Adrenal gland (tissue), 12 donors: ENCODE data around the gene ICAM4. TPM values are rescaled to one million over a fixed set of nuclear protein-coding genes. Genes with fewer than 3 reads are reported as not detected.

Experiments used
- DNase-seq, 7 donors: peaks; one replicate each; pipeline ENCODE4 v3.0.0-alpha.2; 2019 to 2020
- H3K27ac ChIP-seq, 5 donors: fragments of 200-600 bp; sonication (generic) in 4 of 5; 1 replicate in 3 of 5; 2 replicates in 2 of 5; pipeline versions ENCODE4 v1.5.1 to v1.8.0; 2016 to 2020; ENCODE audit warnings: mild to moderate bottlenecking in 1 of 5
- H3K27me3 ChIP-seq: fragments of 200-600 bp; 2 replicates; pipeline ENCODE4 v1.8.0; 2021
- H3K36me3 ChIP-seq, 2 donors: fragments of 200-600 bp; replicated peaks in 1 of 2; 1 replicate in 1 of 2; 2 replicates in 1 of 2; pipeline versions ENCODE4 v1.5.1 to v1.8.0; 2018 to 2022
- H3K4me1 ChIP-seq, 2 donors: fragments of 200-600 bp; replicated peaks in 1 of 2; 1 replicate in 1 of 2; 2 replicates in 1 of 2; pipeline versions ENCODE4 v1.5.1 to v1.8.0; 2018 to 2021
- H3K4me3 ChIP-seq, 4 donors: fragments of 200-600 bp; sonication (generic) in 3 of 4; one replicate each; pipeline ENCODE4 v1.5.1; 2016 to 2018
- H3K9me3 ChIP-seq, 3 donors: fragments of 200-600 bp; sonication (generic) in 1 of 3; replicated peaks in 1 of 3; 1 replicate in 2 of 3; 2 replicates in 1 of 3; pipeline versions ENCODE4 v1.5.1 to v1.8.0; 2016 to 2021
- CTCF ChIP-seq, 6 experiments: fragments of 450-650 bp in 4 of 6; fragments of 200-600 bp in 2 of 6; sonication (generic) in 1 of 6; IDR thresholded peaks; 1 replicate in 5 of 6; 2 replicates in 1 of 6; pipeline versions ENCODE4 v1.5.1 to v1.8.0; 2016 to 2021; ENCODE audit warnings: antibody characterized with exemption in 6 of 6, mild to moderate bottlenecking in 2 of 6, moderate library complexity in 1 of 6
- POLR2A ChIP-seq, 2 donors: fragments of 450-650 bp; IDR thresholded peaks; one replicate each; pipeline ENCODE4 v1.6.1; 2017; ENCODE audit warnings: antibody characterized with exemption in 2 of 2, mild to moderate bottlenecking in 2 of 2, moderate library complexity in 1 of 2
- WGBS, 4 donors: extraction: QIAGEN DNeasy Blood & Tissue Kit in 2 of 4; methylation state at CpG; one replicate each; pipeline versions ENCODE4 v1.1.5 to v1.1.7; 2013 to 2017; 5-methylcytosine and 5-hydroxymethylcytosine counted together
- intact Hi-C, 2 donors: fragments of 100-400 bp; cut with DNase I; formaldehyde crosslinking; loops; one replicate each; pipeline versions ENCODE4 v1.14.1 to v1.15.0; 2022 to 2023
- polyA plus RNA-seq, 3 donors: library from polyadenylated mRNA; stranded (reverse); fragments of 200-250 nt in 2 of 3; fragments of 350-450 nt in 1 of 3; fragmentation: Illumina TruSeq in 1 of 3; extraction: RNeasy Lipid Tissue Mini Kit (QIAGEN cat#74804) in 1 of 3; gene quantifications; one replicate each; pipeline ENCODE4 v1.2.3, GENCODE V29; 2013 to 2014
- total RNA-seq, 9 donors: library from RNA; depleted of rRNA in 4 of 9; stranded (reverse); fragments of >200 nt in 4 of 9; fragments of 120-200 nt in 1 of 9; fragmentation: NEBNext Ultra II Directional in 1 of 9; extraction: Animal tissue kit (Norgen Biotek cat#: 25700) in 1 of 9; gene quantifications; one replicate each; pipeline versions ENCODE4 v1.1.0 to v1.2.4, GENCODE V29; 2013 to 2023
- donor health status: healthy with polysubstance abuse.
- donor health status: Bipolar disorder and iron deficiency.
- donor health status: DM: yes; HTN: yes; CAD: no.
- donor health status: DM: no; HTN: no; CAD: no.
- donor health status: DM: no; HTN: no; CAD: no.
- donor health status: DM: yes; HTN: yes; CAD: no.

ICAM4 gene
- total and polyA plus RNA-seq, 12 donors = 0.34 to 1.0 (median 0.51) TPM; not detected in 4

- WGBS, 4 donors = 11 to 23% (median 18%) methylated on average over 37 to 56 of the region's 56 CpGs
- H3K9me3 ChIP-seq = no peaks in the 10 kb centered on the region
- no peak for DNase-seq
- TF ChIP-seq CTCF (IDR thresholded peaks at IDR 0.05) = no peak
- no peak for TF ChIP-seq POLR2A (IDR thresholded peaks at IDR 0.05)
- peak overlapping the region in 1 of 4 donors; percentile 39 for H3K4me3 ChIP-seq
- H3K27ac ChIP-seq = no peak overlapping the region
- H3K27me3 ChIP-seq = peaks cover 77% of the 10 kb centered on the region
- H3K4me1 ChIP-seq = peaks cover 24 to 55% of the 10 kb centered on the region in 2 donors
- no peaks in the 10 kb centered on the region for H3K36me3 ChIP-seq
- intact Hi-C loops = no loop called here
These were observed 6.3 kb downstream of the ICAM4 start for GRCh38 chr19:10292789-10293636.

- WGBS, 4 donors = 20 to 38% (median 30%) methylated on average over 20 to 49 of the region's 49 CpGs
- DNase-seq = no peak
- peaks cover 23 to 54% of the 10 kb centered on the region in 2 donors for H3K4me1 ChIP-seq
These were observed 7.0 kb downstream of the ICAM4 start for GRCh38 chr19:10293637-10294367.

GRCh38 chr19:10294368-10294697, 7.6 kb downstream of the ICAM4 start:
- Histone ChIP-seq H3K27me3 (peaks cover 68% of the 10 kb centered on the region), H3K36me3 (no peaks in the 10 kb centered on the region), H3K4me3 (no peak overlapping the region), H3K4me1 (peaks cover 17 to 48% of the 10 kb centered on the region in 2 donors), H3K27ac (no peak overlapping the region), H3K9me3 (no peaks in the 10 kb centered on the region)
- WGBS, 4 donors = 7 to 43% (median 16%) methylated on average over 3 to 25 of the region's 25 CpGs
- intact Hi-C loops = no loop called here
- TF ChIP-seq POLR2A (IDR thresholded peaks at IDR 0.05) = no peak
- DNase-seq = no peak

More at GRCh38 chr19:10293637-10294367, 7.0 kb downstream of the ICAM4 start:
- H3K9me3 ChIP-seq = no peaks in the 10 kb centered on the region
- H3K27me3 ChIP-seq = peaks cover 69% of the 10 kb centered on the region
- H3K36me3 ChIP-seq = no peaks in the 10 kb centered on the region
- no peak for TF ChIP-seq CTCF (IDR thresholded peaks at IDR 0.05)
- no peak for TF ChIP-seq POLR2A (IDR thresholded peaks at IDR 0.05)
- H3K4me3 ChIP-seq = no peak overlapping the region
- no peak overlapping the region for H3K27ac ChIP-seq
- intact Hi-C loops = no loop called here

- H3K36me3 ChIP-seq = no peaks in the 10 kb centered on the region
- H3K4me1 ChIP-seq = peaks cover 9 to 38% of the 10 kb centered on the region in 2 donors
- H3K27ac ChIP-seq = no peak overlapping the region
- peak overlapping the region in 1 of 4 donors; percentile 31 for H3K4me3 ChIP-seq
- peaks cover 61% of the 10 kb centered on the region for H3K27me3 ChIP-seq
- intact Hi-C loops = no loop called here
- no peak for DNase-seq
- no peaks in the 10 kb centered on the region for H3K9me3 ChIP-seq
- TF ChIP-seq CTCF (IDR thresholded peaks at IDR 0.05) (no peak), POLR2A (IDR thresholded peaks at IDR 0.05) (no peak)
- WGBS, 4 donors = 2 to 7% (median 4%) methylated on average over 8 to 48 of the region's 48 CpGs
These were observed 8.6 kb downstream of the ICAM4 start for GRCh38 chr19:10295305-10295846.
